ENCODE data around the gene CTNNB1. TPM values are rescaled to one million over a fixed set of nuclear protein-coding genes. Genes with fewer than 3 reads are reported as not detected.

Gene CTNNB1
- total and polyA plus RNA-seq, 2 of the 13 experiments (the other 11 are each of a cell fraction or from before 2014, with no cell fraction given): 398 to 489 TPM

GRCh38 chr3:41198950-41199865, at the start of gene CTNNB1 (continued):
- TF ChIP-seq MLXIP (CRISPR knock-in tag; IDR thresholded peaks at IDR 0.05; ENCODE audit: borderline replicate concordance) (no peak), ZBTB33 (CRISPR knock-in tag; IDR thresholded peaks at IDR 0.05) (peak; percentile 71), ZNF512B (CRISPR knock-in tag; IDR thresholded peaks at IDR 0.05; ENCODE audit: borderline replicate concordance) (no peak), ATF5 (CRISPR knock-in tag; IDR thresholded peaks at IDR 0.05; ENCODE audit: low read depth) (no peak), MIER3 (CRISPR knock-in tag; IDR thresholded peaks at IDR 0.05; ENCODE audit: borderline replicate concordance) (peak; percentile 77; the same call in 1 of the 2 replicates), SIX4 (CRISPR knock-in tag; IDR thresholded peaks at IDR 0.05) (peak; percentile 65; the same call in 1 of the 2 replicates), ZBTB8A (CRISPR knock-in tag; IDR thresholded peaks at IDR 0.05; ENCODE audit: borderline replicate concordance, low read depth) (0 out of 2 replicates have a peak, but pooled peaks have one; percentile 55), ZNF576 (CRISPR knock-in tag; IDR thresholded peaks at IDR 0.05) (no peak), ZNF83 (CRISPR knock-in tag; IDR thresholded peaks at IDR 0.05; ENCODE audit: borderline replicate concordance) (0 out of 2 replicates have a peak, but pooled peaks have one; percentile 41), AGO2 (optimal IDR thresholded peaks at IDR 0.05; ENCODE audit: low read depth, low read length) (peak; percentile 89), ZNF580 (CRISPR knock-in tag; IDR thresholded peaks at IDR 0.05; ENCODE audit: borderline replicate concordance, low read depth) (0 out of 2 replicates have a peak, but pooled peaks have one; percentile 52), RARG (CRISPR knock-in tag; IDR thresholded peaks at IDR 0.05; ENCODE audit: low read depth) (0 out of 2 replicates have a peak, but pooled peaks have one; percentile 90), ZFP90 (CRISPR knock-in tag; IDR thresholded peaks at IDR 0.05; ENCODE audit: borderline replicate concordance) (peak; percentile 59; the same call in 1 of the 2 replicates), ZNF136 (CRISPR knock-in tag; IDR thresholded peaks at IDR 0.05; ENCODE audit: low read depth) (no peak; the same call in 1 of the 2 replicates), ZFYVE20 (CRISPR knock-in tag; IDR thresholded peaks at IDR 0.05; ENCODE audit: borderline replicate concordance, low read depth) (peak; percentile 90; the same call in 1 of the 2 replicates), THAP11 (CRISPR knock-in tag; IDR thresholded peaks at IDR 0.05) (peak; percentile 88)

Data from HepG2 (cell line).